ENCODE data around the gene G2E3. TPM values are rescaled to one million over a fixed set of nuclear protein-coding genes. Genes with fewer than 3 reads are reported as not detected.
"Not testable (repeated sequence)": the region's sequence is repeated elsewhere in the genome, so short reads cannot be mapped to it uniquely, and the experiment has no call there.

The G2E3 gene
- total RNA-seq, 1 experiment from 2014 or later: 34.1 TPM

DNA sequence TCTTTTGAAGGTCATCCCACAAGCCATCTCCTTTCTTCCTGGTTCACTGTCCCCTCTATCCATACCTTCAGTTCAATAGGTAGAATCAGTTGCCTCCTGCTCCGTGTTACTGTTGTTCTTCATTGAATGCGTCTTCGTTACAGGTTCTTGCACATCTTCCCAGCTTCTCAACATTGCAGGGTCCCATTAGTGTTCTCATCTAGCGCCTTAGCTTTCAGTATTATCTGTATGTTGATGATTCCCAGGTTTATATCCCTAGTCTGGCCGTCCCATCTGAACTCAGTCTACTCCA, 65.1 kb downstream of the G2E3 start:
- H3K27ac Mint-ChIP-seq (ENCODE audit: low read depth, unreplicated experiment): no peak overlapping the region

GRCh38 chr14:30625533-30625932, 66.6 kb downstream of the G2E3 start:
- no peaks in the 10 kb centered on the region for H3K27me3 Mint-ChIP-seq (ENCODE audit: insufficient read depth, unreplicated experiment)
- peaks cover 32% of the 10 kb centered on the region for H3K36me3 Mint-ChIP-seq (ENCODE audit: insufficient read depth, unreplicated experiment)
- ChIA-PET POLR2A (no interaction called here), CTCF (interaction anchor here (4.6 kb wide), 1 partner anchor 15 kb away, joined by 35 read pairs; no protein-coding TSS in a partner anchor)
- no peak overlapping the region for H3K27ac Mint-ChIP-seq (ENCODE audit: low read depth, unreplicated experiment)
- H3K4me3 Mint-ChIP-seq (ENCODE audit: unreplicated experiment): no peak overlapping the region
- peaks cover 25% of the 10 kb centered on the region for H3K4me1 Mint-ChIP-seq (ENCODE audit: insufficient read depth, unreplicated experiment)
- no TSS peak for BruUV-seq (replicated peaks)
- H3K9me3 Mint-ChIP-seq (ENCODE audit: unreplicated experiment): peaks cover 7% of the 10 kb centered on the region
- DNase-seq (ENCODE audit: unreplicated experiment): no peak
- TF ChIP-seq, protein P1, sequence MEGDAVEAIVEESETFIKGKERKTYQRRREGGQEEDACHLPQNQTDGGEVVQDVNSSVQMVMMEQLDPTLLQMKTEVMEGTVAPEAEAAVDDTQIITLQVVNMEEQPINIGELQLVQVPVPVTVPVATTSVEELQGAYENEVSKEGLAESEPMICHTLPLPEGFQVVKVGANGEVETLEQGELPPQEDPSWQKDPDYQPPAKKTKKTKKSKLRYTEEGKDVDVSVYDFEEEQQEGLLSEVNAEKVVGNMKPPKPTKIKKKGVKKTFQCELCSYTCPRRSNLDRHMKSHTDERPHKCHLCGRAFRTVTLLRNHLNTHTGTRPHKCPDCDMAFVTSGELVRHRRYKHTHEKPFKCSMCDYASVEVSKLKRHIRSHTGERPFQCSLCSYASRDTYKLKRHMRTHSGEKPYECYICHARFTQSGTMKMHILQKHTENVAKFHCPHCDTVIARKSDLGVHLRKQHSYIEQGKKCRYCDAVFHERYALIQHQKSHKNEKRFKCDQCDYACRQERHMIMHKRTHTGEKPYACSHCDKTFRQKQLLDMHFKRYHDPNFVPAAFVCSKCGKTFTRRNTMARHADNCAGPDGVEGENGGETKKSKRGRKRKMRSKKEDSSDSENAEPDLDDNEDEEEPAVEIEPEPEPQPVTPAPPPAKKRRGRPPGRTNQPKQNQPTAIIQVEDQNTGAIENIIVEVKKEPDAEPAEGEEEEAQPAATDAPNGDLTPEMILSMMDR (IDR thresholded peaks at IDR 0.05; ENCODE audit: unreplicated experiment): no peak
- intact Hi-C loops (cut with micrococcal nuclease): no loop called here

More for the DNA sequence above, 65.1 kb downstream of the G2E3 start:
- intact Hi-C loops (cut with micrococcal nuclease): no loop called here
- ChIA-PET CTCF (interaction anchor here (4.6 kb wide), 1 partner anchor 14 kb away, joined by 35 read pairs; no protein-coding TSS in a partner anchor), POLR2A (interaction anchor here (1.0 to 5.4 kb wide), 5 partner anchors 10 to 65 kb away, joined by 3 to 138 read pairs (median 35); partner anchors contain the start of gene G2E3)
- Mint-ChIP-seq H3K9me3 (ENCODE audit: unreplicated experiment) (peaks cover 7% of the 10 kb centered on the region), H3K4me1 (ENCODE audit: insufficient read depth, unreplicated experiment) (peaks cover 32% of the 10 kb centered on the region), H3K36me3 (ENCODE audit: insufficient read depth, unreplicated experiment) (peaks cover 37% of the 10 kb centered on the region), H3K27me3 (ENCODE audit: insufficient read depth, unreplicated experiment) (no peaks in the 10 kb centered on the region), H3K4me3 (ENCODE audit: unreplicated experiment) (peak overlapping the region; percentile 54)
- DNase-seq (ENCODE audit: unreplicated experiment): no peak
- TF ChIP-seq, protein P1 (IDR thresholded peaks at IDR 0.05; ENCODE audit: unreplicated experiment): no peak
- BruUV-seq (replicated peaks): no TSS peak

GRCh38 chr14:30629432-30629831, 70.5 kb downstream of the G2E3 start:
- Mint-ChIP-seq H3K36me3 (ENCODE audit: insufficient read depth, unreplicated experiment) (peaks cover 39% of the 10 kb centered on the region), H3K4me1 (ENCODE audit: insufficient read depth, unreplicated experiment) (peaks cover 14% of the 10 kb centered on the region)
- H3K4me3 Mint-ChIP-seq (ENCODE audit: unreplicated experiment); BruUV-seq (replicated peaks); H3K27me3 Mint-ChIP-seq (ENCODE audit: insufficient read depth, unreplicated experiment); intact Hi-C loops (cut with micrococcal nuclease); H3K9me3 Mint-ChIP-seq (ENCODE audit: unreplicated experiment); H3K27ac Mint-ChIP-seq (ENCODE audit: low read depth, unreplicated experiment): not testable (repeated sequence)
- ChIA-PET POLR2A (interaction anchor here (0.6 kb wide), 2 partner anchors 58 to 934 kb away, joined by 3 to 4 read pairs; no protein-coding TSS in a partner anchor), CTCF (interaction anchor here (0.5 to 1.2 kb wide), 4 partner anchors 11 to 750 kb away, joined by 3 read pairs; no protein-coding TSS in a partner anchor)
- DNase-seq (ENCODE audit: unreplicated experiment): peak; percentile 37

DNA sequence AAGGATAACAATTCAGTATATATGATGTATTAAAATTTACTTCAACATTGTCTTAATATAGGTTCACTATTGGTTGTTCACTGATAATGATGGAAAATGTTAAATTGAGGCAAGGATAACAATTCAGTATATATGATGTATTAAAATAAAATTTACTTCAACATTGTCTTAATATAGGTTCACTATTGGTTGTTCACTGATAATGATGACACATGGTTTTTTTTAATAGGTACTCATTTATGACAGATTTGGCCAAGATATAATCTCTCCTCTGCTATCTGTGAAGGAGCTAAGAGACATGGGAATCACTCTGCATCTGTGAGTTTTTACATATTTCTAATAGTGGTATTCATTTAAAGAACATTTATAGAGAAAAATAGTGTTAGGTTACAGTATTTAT, 71.3 kb downstream of the G2E3 start:
- Mint-ChIP-seq H3K27ac (ENCODE audit: low read depth, unreplicated experiment) (no peak overlapping the region), H3K27me3 (ENCODE audit: insufficient read depth, unreplicated experiment) (no peaks in the 10 kb centered on the region), H3K4me3 (ENCODE audit: unreplicated experiment) (no peak overlapping the region), H3K4me1 (ENCODE audit: insufficient read depth, unreplicated experiment) (peaks cover 7% of the 10 kb centered on the region), H3K9me3 (ENCODE audit: unreplicated experiment) (no peaks in the 10 kb centered on the region), H3K36me3 (ENCODE audit: insufficient read depth, unreplicated experiment) (peaks cover 40% of the 10 kb centered on the region)
- BruUV-seq (replicated peaks): no TSS peak
- intact Hi-C loops (cut with micrococcal nuclease): no loop called here
- DNase-seq (ENCODE audit: unreplicated experiment): no peak
- CTCF ChIA-PET: interaction anchor here (0.7 to 1.2 kb wide), 3 partner anchors 10 to 25 kb away, joined by 3 read pairs; no protein-coding TSS in a partner anchor
- TF ChIP-seq, protein P1 (IDR thresholded peaks at IDR 0.05; ENCODE audit: unreplicated experiment): no peak
- POLR2A ChIA-PET: interaction anchor here (0.8 to 1.6 kb wide), 4 partner anchors 8 to 19 kb away, joined by 3 to 4 read pairs (median 3); partner anchors contain the start of gene SCFD1

Data from MCF 10A (cell line).